IMR-90 (cell line): ENCODE results near the gene ENOX2. TPM values are rescaled to one million over a fixed set of nuclear protein-coding genes. Genes with fewer than 3 reads are reported as not detected.
"Not testable (repeated sequence)": the region's sequence is repeated elsewhere in the genome, so short reads cannot be mapped to it uniquely, and the experiment has no call there.

ENCODE experiments used
- ATAC-seq: fragments of 200-7000 bp; cut with Tn5 transposase; 2 replicates; pipeline ENCODE4 v1.9.1; 2020; ENCODE audit warnings: low read depth, mild to moderate bottlenecking, moderate library complexity
- BruUV-seq: library from RNA; stranded (reverse); fragments of 400-500 nt; replicated peaks from 2 replicates; lab custom pipeline; 2021; lab: Mats Ljungman, UMichigan
- CTCF ChIA-PET: fragments of 300-600 bp; formaldehyde crosslinking; extraction: SDS; loops from one replicate; lab custom pipeline; 2021; ENCODE audit warnings: antibody characterized with exemption; lab: Yijun Ruan, JAX
- POLR2A ChIA-PET: fragments of 300-600 bp; sonication (Branson Sonifier 250); formaldehyde crosslinking; loops from one replicate; lab custom pipeline; 2022; ENCODE audit warnings: antibody characterized with exemption; ENCODE audit not compliant: unreplicated experiment; lab: Charles Lee
- DNase-seq: peaks from one replicate; pipeline ENCODE4 v3.0.0; 2013
- H2AFZ ChIP-seq: replicated peaks from 2 replicates; pipeline ENCODE3; 2013; ENCODE audit warnings: low read length, mild to moderate bottlenecking; ENCODE audit not compliant: poor library complexity
- H2AK5ac ChIP-seq: 2 replicates; pipeline ENCODE4 v1.6.1; 2013; ENCODE audit warnings: low read depth, low read length, inconsistent platforms
- H2AK9ac ChIP-seq: replicated peaks from 2 replicates; pipeline ENCODE3; 2013; ENCODE audit warnings: mild to moderate bottlenecking, low read depth, low read length, moderate library complexity; ENCODE audit not compliant: poor library complexity
- H2BK120ac ChIP-seq: 2 replicates; pipeline ENCODE4 v1.6.1; 2013; ENCODE audit warnings: low read depth, low read length, inconsistent platforms
- H2BK15ac ChIP-seq: 3 replicates; pipeline ENCODE4 v1.6.1; 2013; ENCODE audit warnings: low read depth, low read length, inconsistent platforms
- H2BK20ac ChIP-seq: 2 replicates; pipeline ENCODE4 v1.6.1; 2013; ENCODE audit warnings: low read depth, mild to moderate bottlenecking, inconsistent platforms, low read length, moderate library complexity
- H2BK5ac ChIP-seq: 2 replicates; pipeline ENCODE4 v1.6.1; 2013; ENCODE audit warnings: mild to moderate bottlenecking, low read depth, low read length, inconsistent platforms; ENCODE audit not compliant: poor library complexity, severe bottlenecking
- H3K14ac ChIP-seq: replicated peaks from 2 replicates; pipeline ENCODE4 v1.6.1; 2013; ENCODE audit warnings: low read depth, low read length, inconsistent platforms
- H3K18ac ChIP-seq: 2 replicates; pipeline ENCODE4 v1.6.1; 2013; ENCODE audit warnings: low read depth, low read length, control low read depth
- H3K23ac ChIP-seq: 2 replicates; pipeline ENCODE4 v1.6.1; 2013; ENCODE audit warnings: low read depth, low read length, inconsistent platforms
- H3K27ac ChIP-seq: 2 replicates; pipeline ENCODE4 v1.5.1; 2013; ENCODE audit warnings: mild to moderate bottlenecking, control low read depth, low read length; ENCODE audit not compliant: insufficient read depth
- H3K27me3 ChIP-seq: 2 replicates; pipeline ENCODE4 v1.6.1; 2013; ENCODE audit warnings: low read length; ENCODE audit not compliant: control insufficient read depth, insufficient read depth
- H3K36me3 ChIP-seq: 2 replicates; pipeline ENCODE4 v1.6.1; 2013; ENCODE audit warnings: low read length, mixed read lengths; ENCODE audit not compliant: control insufficient read depth, insufficient read depth
- H3K4ac ChIP-seq: 2 replicates; pipeline ENCODE4 v1.6.1; 2013; ENCODE audit warnings: low read depth, low read length, inconsistent platforms
- H3K4me1 ChIP-seq: 2 replicates; pipeline ENCODE4 v1.6.1; 2013; ENCODE audit warnings: low read length, mixed read lengths; ENCODE audit not compliant: control insufficient read depth, insufficient read depth
- H3K4me2 ChIP-seq: 2 replicates; pipeline ENCODE4 v1.6.1; 2013; ENCODE audit warnings: low read depth, mild to moderate bottlenecking, control low read depth, low read length, moderate library complexity
- H3K4me3 ChIP-seq: 2 replicates; pipeline ENCODE4 v1.5.1; 2013; ENCODE audit warnings: low read depth, mild to moderate bottlenecking, control low read depth, low read length, moderate library complexity; ENCODE audit not compliant: insufficient read depth
- H3K56ac ChIP-seq: 2 replicates; pipeline ENCODE4 v1.6.1; 2013; ENCODE audit warnings: low read length, inconsistent platforms; ENCODE audit not compliant: insufficient read depth; ENCODE audit errors: extremely low read depth
- H3K79me1 ChIP-seq, 2 experiments: 2 replicates each; pipeline ENCODE4 v1.6.1; 2013; ENCODE audit warnings: low read length in 2 of 2, inconsistent platforms in 1 of 2, low read depth in 1 of 2
- H3K9ac ChIP-seq: 2 replicates; pipeline ENCODE4 v1.6.1; 2013; ENCODE audit warnings: low read depth, low read length, control low read depth
- H3K9me1 ChIP-seq: 2 replicates; pipeline ENCODE4 v1.6.1; 2013; ENCODE audit warnings: low read length, inconsistent platforms; ENCODE audit not compliant: insufficient read depth
- H3K9me3 ChIP-seq: 2 replicates; pipeline ENCODE4 v1.6.1; 2013; ENCODE audit warnings: low read length; ENCODE audit not compliant: control insufficient read depth, insufficient read depth
- H4K20me1 ChIP-seq: 2 replicates; pipeline ENCODE4 v1.6.1; 2013; ENCODE audit warnings: low read length, inconsistent platforms; ENCODE audit not compliant: insufficient read depth
- H4K5ac ChIP-seq: 2 replicates; pipeline ENCODE4 v1.6.1; 2013; ENCODE audit warnings: mild to moderate bottlenecking, low read depth, low read length, control low read depth
- H4K8ac ChIP-seq, 2 experiments: 2 replicates each; pipeline ENCODE4 v1.6.1; 2013; ENCODE audit warnings: low read depth in 2 of 2, low read length in 2 of 2, control low read depth in 1 of 2, inconsistent platforms in 1 of 2
- H4K91ac ChIP-seq: 2 replicates; pipeline ENCODE4 v1.6.1; 2013; ENCODE audit warnings: low read depth, low read length, inconsistent platforms; ENCODE audit not compliant: insufficient read depth
- WGBS, 2 experiments: methylation state at CpG; one replicate each; pipeline versions ENCODE4 v1.1.5 to v1.1.7; 2013; ENCODE audit warnings: missing lambda C conversion rate in 2 of 2; ENCODE audit not compliant: insufficient read length in 1 of 2; ENCODE audit errors: extremely low coverage in 2 of 2; 5-methylcytosine and 5-hydroxymethylcytosine counted together
- dilution Hi-C: fragments of 300-500 bp; cut with HindIII; formaldehyde crosslinking; loops from one replicate; pipeline ENCODE4 v1.14.3; 2018; ENCODE audit warnings: low sequenced_read_pairs; ENCODE audit not compliant: unreplicated experiment
- in situ Hi-C: fragments of 300-500 bp; cut with MboI; formaldehyde crosslinking; loops from 3 replicates; pipeline ENCODE4 v1.14.3; 2019; ENCODE audit warnings: low sequenced_read_pairs, inconsistent platforms, mixed read lengths
- intact Hi-C: fragments of 100-400 bp; cut with micrococcal nuclease; formaldehyde crosslinking; loops from 2 replicates; pipeline ENCODE4 v1.10.0; 2022
- polyA plus RNA-seq, 3 experiments: library from polyadenylated mRNA; depleted of rRNA; stranded (reverse); fragments of >200 nt; gene quantifications; 2 replicates each; pipeline ENCODE4 v1.2.3, GENCODE V29; 2012; ENCODE audit warnings: low replicate concordance in 1 of 3
- total RNA-seq: library from RNA; depleted of rRNA; stranded (reverse); fragments of >200 nt; gene quantifications from 2 replicates; pipeline ENCODE4 v1.2.3, GENCODE V29; 2012

ENOX2 gene
- total and polyA plus RNA-seq, 2 of the 4 experiments (the other 2 are of a cell fraction), result 6.3 to 11.8 TPM

GRCh38 chrX:130709178-130709577 is 193.8 kb downstream of the ENOX2 start:
- H3K36me3 ChIP-seq, POLR2A ChIA-PET, H4K91ac ChIP-seq, intact Hi-C loops, H2AK5ac ChIP-seq, H2BK5ac ChIP-seq, H3K9me1 ChIP-seq, H3K27me3 ChIP-seq, H3K14ac ChIP-seq, H3K79me1 ChIP-seq, H2BK15ac ChIP-seq, in situ Hi-C loops, H3K9ac ChIP-seq, H3K4me2 ChIP-seq, H2BK20ac ChIP-seq, H3K9me3 ChIP-seq, H3K18ac ChIP-seq, CTCF ChIA-PET, H2AFZ ChIP-seq, H3K23ac ChIP-seq, DNase-seq, BruUV-seq, H3K4me1 ChIP-seq, ATAC-seq, H2AK9ac ChIP-seq, dilution Hi-C loops, H4K8ac ChIP-seq, H3K4ac ChIP-seq, H3K56ac ChIP-seq, H4K5ac ChIP-seq, H3K4me3 ChIP-seq, H2BK120ac ChIP-seq, H4K20me1 ChIP-seq, H3K27ac ChIP-seq: not testable (repeated sequence)
- WGBS, 2 experiments, result 50% methylated on average over 1 of the region's 6 CpGs; no CpG with 5 or more reads in 1 of the 2 experiments
